ENCODE results near the gene UTP18.
"Not testable (repeated sequence)": the region's sequence is repeated elsewhere in the genome, so short reads cannot be mapped to it uniquely, and the experiment has no call there.

UTP18 gene

DNA sequence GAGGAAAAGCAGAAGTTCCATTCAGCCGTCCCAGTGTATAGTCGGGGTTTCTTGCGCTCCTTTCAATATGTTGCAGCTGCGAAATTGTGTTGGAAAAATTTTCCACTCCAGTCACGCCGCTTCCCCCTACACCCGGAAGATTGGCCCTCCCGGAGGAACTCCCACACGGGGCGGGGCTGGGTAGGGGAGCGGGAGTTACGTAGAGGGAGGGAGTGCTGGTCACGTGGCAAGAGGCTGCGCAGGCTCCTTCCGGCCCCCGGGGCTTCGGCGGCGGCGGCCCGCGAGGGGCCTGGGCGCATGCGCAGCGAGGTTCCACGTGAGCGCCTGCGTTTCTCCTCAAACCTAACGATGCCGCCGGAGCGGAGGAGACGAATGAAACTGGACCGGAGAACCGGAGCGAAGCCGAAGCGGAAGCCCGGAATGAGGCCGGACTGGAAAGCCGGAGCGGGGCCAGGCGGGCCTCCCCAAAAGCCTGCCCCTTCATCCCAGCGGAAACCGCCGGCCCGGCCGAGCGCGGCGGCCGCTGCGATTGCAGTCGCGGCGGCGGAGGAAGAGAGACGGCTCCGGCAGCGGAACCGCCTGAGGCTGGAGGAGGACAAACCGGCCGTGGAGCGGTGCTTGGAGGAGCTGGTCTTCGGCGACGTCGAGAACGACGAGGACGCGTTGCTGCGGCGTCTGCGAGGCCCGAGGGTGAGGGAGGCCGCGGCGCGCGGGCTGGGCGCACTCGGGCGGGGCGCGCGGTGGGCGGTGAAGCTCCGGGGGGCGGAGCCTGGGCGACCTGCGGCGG is at the start of gene UTP18:
Gene UTP18, plus strand, starts transcription at position 310 of the 787 bp plus-strand sequence. Its CDS starts 39 bp downstream, at position 349.
- DNase-seq = peak; percentile 89

DNA sequence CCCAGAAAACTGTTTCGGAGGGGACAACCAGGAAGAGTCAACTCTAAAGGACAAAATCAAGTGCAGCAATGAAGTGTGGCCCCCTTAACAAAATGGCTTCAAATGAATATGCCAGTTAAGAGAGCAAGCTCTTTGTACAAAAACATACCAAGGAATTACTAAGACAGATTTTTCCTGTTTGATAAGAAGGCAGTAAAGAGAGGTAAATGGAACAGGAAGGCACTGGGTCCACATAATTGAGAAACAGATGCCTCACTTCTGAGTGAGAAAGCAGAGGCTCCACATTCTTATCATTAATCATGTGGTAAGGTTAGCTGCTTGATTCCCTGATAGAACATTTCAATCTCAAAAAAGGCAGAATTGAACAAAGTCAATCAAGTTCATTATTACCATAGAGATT is 45.4 kb upstream of the UTP18 start:
- no peak for DNase-seq

DNA sequence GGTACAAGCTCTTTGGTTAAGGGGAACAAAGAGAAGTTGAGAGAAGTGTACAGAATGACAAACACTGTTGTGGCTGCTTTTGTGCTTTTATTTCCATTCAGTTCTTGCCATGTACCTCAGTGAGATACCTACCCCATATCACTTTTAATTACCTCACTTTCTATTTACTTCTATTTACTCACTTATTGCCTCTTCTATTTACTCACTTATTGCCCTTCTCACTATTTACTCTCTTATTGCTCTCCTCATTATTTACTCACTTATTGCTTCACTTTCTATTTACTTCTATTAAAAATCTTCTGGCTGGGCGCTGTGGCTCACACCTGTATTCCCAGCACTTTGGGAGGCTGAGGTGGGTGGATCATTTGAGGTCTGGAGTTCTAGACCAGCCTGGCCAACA is 42.4 kb upstream of the UTP18 start:
- DNase-seq = no peak

DNA sequence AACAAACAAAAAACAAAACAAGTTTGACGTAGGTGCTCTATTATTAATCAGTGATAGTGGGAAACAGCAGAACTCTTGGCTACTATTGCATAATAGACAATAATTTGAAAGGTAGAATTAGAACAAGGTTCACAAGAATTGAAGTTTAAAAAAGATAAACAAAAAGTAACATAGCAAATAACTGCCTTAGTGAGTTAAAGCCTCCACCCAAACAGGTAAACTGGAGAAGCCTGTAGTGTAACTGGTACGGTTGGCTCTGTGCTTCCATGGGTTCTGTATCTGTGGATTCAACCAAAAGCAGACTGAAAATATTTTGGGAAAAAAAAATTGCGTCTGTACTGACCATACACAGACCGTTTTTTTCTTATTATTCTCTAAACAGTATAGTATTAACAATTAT is 39.0 kb upstream of the UTP18 start:
- no peak for DNase-seq

DNA sequence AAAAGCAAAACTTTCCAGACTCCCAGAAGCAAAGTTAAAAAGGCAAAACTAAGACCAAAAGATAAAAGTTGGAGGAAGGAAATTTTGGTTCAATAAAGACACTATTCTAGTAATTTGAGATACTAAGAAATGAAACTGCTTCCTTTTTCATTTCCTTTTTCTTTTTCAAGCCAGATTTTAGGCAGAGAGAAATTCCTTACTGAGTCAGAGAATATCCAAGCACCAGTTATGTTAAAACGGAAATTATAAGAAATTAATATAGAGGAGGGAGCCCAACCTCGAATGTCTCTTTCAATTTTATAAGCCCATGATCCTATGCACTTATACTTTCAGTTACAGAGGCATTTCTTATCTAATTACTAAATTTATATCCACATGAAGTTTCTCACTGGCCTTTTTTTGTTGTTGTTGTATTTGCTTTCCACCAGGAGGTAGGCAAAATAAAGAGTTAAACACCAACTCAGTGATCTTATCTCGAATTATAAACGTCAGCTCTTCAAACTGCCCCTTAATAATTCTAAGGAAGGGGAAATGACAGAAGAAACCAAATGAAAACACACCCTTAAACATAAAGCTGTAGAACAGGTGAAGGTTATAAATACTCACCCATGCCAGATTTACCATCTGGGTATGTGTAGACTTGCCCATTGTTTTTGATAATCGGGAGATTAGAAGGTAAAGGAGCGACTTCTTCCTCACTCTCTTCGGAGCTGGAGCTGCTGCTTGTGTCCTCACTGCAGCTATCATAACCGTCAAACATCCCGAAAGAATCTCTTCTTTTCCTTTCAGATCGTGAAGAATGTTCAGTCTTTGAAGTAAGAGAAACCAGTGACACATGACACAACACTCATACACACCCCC is 35.7 kb upstream of the UTP18 start:
- no peak for DNase-seq

DNA sequence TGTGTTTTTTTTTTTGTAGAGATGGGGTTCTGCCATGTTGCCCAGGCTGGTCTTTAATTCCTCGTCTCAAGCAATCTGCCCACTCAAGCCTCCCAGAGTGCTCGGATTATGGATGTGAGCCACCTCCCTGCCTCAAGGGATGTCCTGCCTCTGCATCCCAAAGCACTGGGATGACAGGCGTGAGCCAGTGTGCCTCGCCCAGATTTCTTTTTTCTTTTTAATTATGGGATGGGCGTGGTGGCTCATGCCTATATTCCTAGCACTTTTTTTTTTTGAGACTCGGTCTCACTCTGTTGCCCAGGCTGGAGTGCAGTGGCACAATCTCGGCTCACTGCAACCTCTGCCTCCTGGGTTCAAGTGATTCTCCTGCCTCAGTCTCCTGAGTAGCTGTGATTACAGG is 34.8 kb upstream of the UTP18 start:
- not testable (repeated sequence) for DNase-seq

DNA sequence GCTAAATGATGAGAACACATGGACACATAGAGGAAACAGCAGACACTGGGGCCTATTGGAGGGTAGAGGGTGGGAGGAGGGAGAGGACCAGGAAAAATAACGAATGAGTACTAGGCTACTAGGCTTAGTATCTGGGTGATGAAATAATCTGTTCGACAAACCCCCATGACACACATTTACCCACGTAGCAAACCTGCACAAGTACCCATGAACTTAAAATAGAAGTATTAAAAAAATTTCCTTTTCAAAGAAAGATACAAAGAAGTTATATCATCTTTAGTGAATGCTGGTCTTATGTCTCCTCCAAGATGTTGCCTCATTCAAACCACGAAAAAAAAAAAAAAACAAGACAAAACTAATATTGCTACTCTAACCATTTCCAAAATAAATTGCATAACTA is 32.2 kb upstream of the UTP18 start:
- no peak for DNase-seq

DNA sequence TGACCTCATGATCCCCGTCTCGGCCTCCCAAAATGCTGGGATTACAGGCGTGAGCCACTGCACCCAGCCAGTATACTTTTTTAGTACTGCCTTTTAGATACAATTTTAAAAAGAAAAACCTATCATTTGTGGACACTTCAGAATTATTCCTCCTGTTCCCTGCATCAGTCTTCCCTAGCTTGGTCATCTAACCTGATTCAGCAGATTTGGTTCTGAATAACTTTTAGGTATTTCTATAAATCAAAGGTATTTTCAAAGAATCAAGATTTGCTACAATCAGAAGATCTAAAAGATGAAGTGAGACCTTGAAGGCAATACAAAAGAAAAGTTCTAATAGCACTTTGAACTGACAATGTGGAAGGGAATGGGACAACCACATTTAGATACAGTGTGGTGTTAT is 30.5 kb upstream of the UTP18 start:
- no peak for DNase-seq

DNA sequence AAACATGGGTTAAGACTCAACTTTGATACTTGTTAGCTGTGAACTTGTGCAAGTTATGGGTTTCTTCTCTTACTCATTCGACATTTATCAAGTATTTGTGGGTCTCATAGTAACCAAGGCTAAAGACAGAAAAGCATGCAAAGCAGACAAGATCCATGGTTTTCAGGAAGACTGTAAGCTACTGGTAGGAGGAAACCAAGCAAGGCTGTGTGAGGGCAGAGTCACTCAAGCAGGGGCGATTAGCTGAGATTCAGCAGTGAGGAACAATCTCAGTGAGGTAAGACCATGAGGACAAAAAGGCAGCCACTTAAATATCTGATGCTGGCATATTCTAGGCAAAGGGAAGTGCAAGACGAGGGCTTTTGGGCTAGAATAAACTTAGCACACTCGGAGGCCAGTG is 30.0 kb upstream of the UTP18 start:
- no peak for DNase-seq

DNA sequence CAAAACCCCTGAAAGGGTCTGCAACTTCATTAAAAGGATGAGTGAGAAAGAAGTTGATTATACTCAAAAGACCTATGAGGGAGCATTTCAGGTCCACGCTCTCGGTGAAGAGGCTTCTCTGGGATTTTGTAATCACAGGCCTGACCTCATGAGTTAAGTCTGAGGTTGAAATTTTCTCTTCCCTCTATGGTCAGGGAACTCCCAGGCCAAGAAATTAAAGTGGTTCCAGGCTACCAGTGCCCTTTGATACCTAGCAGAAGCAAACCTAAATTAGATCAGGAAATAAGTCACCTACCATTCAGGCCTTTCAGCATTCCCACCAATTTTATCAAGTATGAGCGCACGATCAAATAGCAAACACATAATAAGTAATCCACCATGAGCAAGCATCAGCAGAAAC is 28.3 kb upstream of the UTP18 start:
- no peak for DNase-seq

DNA sequence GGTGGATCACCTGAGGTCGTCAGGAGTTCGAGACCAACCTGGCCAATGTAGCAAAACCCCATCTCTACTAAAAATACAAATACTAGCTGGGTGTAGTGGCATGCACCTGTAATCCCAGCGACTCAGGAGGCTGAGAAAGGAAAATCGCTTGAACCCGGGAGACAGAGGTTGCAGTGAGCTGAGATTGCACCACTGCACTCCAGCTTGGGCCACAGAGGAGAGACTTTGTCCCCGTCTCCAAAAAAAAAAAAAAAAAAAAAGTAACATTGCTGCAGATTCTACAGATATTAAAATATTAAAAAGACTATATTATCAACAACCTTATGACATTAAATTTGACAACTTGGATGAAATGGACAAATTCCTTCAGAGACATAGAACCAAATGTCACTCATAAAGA is 26.2 kb upstream of the UTP18 start:
- DNase-seq = no peak

DNA sequence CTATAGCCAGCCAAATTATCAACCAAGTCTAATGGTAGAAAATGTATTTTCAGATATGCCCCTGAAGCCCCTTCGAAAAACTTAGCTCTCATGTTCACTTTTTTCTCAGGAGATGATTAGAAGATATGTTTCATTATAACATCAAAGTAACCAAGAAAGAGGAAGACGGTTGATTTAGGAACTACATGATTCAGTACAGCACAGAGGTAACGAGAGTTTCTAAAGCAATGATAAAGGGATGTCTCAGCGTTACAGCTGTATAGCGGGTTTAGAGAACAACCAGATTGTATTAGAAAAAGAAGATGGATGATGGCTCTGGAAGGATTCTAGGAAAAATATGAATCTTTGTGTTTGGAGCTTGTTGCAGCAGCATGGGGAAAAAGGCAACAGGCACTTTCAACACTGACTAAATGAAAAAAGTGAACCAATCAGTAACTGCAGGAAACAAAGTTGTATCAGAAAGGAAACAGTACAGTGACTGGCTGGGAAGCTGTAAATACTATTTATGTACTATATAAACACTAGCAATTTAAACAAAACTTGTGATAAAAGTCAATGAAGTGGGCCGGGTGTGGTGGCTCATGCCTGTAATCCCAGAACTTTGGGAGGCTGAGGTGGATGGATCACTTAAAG is 22.0 kb upstream of the UTP18 start:
- DNase-seq = no peak

DNA sequence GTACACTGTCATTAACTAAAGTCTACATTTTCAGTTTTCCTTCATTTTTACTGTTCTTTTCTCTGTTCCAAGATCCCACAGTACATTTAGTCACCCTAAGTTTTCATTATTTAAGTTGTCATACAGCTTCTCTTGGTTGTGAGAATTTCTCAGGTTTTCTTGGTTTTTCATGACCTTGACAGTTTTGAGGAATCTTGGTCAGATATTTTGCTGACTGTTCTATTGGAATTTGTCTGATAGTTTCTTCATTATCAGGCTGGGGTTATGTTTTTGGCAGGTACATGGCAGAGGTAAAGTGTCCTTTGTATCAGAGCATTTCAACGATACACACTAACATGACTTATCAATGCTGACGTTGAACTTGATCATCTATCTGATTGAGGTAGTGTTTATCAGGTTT is 20.1 kb upstream of the UTP18 start:
- DNase-seq = no peak

DNA sequence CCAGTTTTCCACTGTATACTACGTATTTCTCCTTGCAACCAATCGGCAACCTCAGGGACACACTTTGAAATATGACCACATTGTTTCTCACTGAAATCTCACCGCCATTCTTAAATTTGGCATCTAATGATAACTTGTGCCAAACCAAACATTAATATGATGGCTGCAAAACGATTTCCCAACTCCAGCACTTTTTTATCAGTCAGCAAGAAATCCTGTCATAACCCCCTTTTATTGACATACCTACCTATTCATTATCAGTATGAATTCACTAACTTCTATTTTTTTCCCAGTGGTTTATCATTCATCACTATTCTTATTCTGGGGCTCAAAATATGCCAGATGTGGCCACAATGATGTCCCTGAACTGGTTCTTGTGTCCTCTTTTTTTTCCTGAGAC is 16.3 kb upstream of the UTP18 start:
- DNase-seq = no peak

DNA sequence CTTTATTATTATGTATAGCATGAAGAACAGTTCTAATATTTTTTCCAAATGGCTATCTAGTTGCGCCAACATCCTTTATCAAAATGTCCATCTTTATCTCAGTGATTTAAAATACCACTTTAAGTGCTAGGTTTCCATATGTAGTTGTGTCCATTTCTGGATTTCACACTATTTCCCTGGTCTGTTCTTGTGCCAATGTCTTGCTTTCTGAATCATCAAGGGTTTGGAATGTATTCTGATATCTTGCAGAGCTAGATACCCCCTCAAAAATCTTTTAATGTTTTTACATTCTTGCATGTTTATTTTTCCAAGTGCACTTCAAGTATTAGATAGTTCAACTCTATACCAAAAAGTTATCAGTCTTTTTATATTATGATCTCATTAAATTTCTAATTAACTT is 14.8 kb upstream of the UTP18 start:
- no peak for DNase-seq

DNA sequence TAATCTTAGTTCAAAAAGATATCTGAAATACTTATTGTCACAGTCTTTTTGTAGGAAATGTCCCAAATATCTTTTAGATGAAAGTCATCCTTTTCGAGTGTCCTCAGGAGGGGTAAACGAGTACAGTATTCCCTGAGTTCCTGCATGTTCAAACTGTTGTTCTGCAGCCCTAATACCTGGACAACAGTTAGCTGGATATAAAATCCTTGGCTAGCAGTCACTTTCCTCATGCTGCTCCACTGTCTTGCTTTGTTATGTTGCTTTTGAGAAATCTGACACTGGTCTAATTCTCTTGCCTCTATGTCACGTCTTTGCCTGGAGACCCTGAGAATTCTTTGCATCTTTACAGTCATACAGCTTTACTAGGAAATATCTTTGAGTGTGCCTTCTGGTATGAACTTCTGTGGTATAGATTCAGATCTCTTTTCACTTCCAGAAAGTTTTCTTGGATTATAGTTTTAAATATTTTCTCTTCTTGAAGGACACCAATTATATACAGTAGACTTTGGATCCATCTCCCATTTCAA is 10.0 kb upstream of the UTP18 start:
- DNase-seq = no peak

DNA sequence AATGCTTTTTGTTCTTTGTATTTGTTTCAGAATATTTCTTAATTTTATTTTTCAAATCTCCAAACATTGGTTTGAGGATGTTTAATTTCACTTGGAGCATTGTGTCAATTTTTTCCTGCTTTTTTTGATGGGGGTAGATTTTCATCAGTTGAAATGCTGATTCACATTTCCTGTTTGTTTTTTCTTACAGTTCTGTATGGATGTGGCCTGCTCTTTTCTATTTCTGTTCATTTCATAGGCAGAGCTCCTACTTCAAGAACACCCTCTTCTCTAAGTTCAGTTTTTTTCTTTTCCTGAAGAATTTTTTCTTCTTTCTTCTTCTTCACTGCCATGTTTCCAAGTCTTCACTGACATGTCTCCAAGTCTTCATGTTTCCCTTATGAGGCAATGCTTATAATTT is 9.3 kb upstream of the UTP18 start:
- no peak for DNase-seq

DNA sequence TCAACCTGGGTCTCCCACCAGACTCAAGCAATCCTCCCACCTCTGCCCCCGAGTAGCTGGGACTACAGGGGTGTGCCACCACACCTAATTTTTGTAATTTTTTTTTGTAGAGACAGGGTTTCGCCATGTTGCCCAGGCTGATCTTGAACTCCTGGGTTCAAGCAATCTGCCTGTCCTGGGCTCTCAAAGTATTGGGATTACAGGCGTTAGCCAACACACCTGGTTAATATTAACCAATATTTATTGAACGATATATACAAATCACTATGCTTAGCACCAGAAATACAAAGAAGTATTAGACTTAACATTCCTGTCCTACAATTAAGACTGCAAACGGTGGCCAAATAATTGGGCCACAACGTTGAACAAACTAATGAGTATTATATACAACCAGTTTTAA is 4.7 kb upstream of the UTP18 start:
- no peak for DNase-seq

DNA sequence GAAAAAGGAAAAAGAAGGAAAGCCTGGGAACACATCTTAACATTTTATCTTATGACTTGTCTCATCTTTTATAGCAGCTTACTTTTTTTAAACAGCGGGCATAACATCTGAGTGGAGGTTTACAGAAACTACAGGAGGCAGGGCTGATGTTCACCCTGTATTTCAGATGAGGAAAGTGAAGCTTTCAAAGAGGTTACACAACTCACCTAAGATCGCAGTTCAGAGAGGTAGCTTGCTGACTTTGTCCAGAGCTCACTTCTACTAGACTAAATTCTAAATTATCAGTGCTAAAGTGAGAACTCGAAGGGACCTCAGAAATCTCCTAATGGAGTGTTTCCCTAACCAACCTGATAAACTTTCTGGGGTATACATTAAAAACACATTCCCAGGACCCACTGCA is 4.2 kb upstream of the UTP18 start:
- DNase-seq = no peak

DNA sequence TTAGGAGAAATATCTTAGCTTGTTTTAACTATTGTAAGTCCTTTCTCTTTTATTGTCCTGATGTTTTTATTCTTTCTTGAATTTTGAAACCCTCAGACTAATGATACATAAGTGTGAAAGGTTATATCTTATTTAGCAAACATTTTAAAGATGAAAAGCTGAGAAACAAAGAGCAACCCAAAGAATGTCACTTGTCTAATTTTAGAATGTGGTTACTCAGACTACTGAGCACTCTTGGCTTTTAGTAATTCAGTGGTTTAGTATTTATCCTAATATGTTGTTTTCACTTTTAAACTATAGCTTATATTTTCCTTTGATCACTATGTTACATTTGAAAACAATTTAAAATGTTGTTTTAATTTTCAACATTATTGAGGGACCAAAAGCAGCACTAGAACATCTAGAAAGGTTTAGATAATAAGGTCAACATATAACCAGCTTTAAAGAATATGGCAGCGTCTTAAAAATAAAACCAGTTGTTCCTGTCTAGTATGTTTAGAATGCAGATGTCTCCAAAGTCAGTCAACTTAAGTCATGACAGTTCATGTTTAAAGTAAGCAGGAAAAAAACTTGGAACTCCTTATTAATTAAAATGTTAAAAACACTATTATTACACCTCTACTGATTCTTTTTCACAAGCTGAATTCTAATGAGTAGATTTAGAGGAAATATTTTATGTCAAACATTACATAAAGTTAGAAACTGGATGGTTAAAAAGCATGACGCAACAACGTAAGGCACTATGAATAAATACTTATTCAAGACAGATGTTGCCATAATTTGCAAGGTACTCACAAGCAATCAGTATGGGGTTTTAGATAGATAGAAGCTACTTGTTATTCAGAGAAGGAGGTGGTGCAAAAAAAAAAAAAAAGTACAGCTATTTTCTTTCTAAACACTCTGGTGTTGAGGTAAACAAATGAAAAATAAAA is 2.9 kb upstream of the UTP18 start:
- DNase-seq = no peak

DNA sequence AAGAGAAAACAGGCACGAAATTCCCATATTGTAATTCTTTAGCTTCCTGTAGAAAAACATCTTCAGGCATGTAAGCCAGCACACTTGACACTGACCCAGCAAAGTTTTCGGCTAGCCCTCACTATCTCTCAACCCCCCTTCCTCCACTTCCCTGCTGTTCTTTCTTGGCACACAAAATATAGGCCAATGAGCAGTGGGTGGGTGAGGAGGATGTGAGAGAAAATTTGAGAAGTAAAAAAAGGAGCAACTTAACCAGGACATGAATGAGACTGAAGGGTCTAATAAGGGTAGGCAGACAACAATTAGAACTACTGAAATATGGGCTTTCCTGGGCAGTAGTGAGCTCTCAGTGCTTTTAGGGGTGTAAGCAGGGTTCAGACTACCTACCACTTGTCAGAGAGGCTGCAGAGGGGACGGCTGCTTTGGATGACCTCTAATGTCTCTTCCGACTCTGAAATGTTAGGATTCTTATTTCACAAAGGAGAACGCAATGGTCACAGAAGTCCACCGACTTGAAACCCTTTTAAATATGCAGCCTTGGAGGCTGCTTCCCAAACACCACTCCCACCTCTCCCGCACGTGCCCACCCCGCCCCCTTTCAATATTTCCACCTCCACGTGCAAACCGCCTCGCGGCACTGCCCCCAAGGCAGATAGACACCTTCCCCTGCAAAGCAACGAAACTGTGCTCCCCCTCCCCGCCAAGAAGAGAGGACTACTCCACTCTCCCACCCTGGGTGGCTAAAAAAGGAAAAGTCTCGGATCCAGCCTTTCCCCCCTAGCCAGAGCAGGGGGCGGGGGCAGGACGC is 1.4 kb upstream of the UTP18 start:
- no peak for DNase-seq

Data from NCI-H2081 treated with DMSO at 0.1 percent for 48 hours (cell line).